GM20431 (cell line): ENCODE data around the gene ARHGEF19.
"Not testable (repeated sequence)": the region's sequence is repeated elsewhere in the genome, so short reads cannot be mapped to it uniquely, and the experiment has no call there.

Source experiments
- in situ Hi-C: fragments of 300-500 bp; cut with MseI, MboI; formaldehyde crosslinking; loops from one replicate; pipeline ENCODE4 v1.15.0; 2020; ENCODE audit warnings: low sequenced_read_pairs; ENCODE audit not compliant: unreplicated experiment

The ARHGEF19 gene

DNA sequence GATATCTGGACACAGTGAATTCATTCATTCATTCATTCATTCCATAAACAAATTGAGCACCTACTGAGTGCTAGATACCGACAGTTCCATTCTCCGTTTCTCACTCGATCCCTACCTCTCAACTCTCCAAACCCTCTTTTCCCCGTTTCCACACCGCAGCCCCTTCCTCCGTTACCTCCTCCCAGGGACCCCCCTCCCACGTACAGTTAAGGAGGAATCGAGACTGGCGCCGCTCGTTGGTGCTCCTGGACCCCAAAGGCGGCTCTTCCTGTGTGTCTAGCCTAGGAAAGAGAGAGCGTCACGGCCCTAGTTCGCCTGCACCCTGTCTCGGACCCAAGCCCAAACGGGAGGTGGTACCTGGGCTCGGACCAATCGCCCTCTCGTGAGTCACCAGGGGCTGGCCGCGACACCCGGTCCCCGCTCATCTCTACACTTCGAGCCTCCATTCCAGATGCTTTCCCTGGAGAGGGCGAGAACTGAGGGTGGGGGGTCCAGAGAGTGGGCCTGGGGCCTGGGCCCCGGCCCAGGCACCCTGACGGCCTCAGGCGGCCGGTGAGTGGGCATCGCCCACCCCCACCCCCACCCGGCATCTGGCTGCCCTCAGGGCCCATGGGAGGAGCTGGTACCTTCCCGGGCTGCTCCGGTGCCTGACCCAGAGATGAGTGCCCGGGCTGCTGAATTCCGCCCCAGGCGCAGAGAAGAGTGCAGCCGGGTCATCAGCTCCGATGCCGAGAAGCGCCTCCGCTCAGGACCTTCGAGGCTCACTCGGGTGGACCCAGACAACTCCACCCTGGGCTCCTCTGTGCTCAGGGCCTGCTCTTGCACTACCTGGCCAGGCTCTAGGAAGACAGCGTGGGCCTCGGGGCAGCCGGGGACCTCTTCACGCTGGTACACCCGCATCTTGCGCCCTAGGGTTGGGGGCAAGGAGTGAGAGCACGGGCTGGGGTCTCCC is 4.9 kb downstream of the ARHGEF19 start:
- in situ Hi-C loops: no loop called here

DNA sequence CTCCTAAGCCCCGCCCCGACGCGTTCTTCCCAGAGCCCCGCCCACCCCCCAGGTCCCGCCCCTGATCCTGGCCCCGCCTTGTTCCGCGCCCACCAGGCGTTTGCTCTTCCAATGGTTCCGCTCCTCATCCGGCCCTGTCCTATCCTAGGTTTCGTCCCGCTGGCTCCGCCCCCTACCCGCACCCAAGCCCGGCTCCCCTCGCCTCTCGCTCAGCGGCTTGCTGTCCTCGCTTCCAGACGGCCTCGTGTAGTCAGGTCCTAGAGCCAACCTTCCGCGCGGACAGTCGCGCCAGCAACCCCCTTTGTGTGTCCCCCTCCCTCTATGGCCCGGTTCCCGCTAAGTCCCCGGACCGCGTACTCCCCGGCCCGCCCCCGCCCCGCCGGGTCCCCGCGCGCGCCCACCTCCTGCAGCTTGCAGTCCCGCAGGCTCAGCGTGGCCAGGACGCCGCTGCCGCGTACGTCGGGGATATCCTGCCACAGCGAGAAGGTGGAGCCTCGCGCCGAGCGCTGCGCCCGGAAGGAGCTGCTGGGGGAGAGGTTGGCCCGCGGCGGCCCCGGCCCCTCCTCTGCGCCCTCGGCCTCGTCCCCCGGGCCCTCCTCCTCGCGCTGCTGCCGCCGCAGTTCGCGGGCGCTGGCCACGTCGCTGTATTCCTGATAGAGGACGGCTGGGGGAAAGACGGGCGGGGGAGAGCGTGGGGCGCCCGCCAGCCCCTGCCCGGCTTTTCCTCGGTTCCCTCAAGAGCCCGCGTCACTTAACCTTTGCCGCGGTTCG is 5.7 kb downstream of the ARHGEF19 start:
- in situ Hi-C loops: no loop called here

DNA sequence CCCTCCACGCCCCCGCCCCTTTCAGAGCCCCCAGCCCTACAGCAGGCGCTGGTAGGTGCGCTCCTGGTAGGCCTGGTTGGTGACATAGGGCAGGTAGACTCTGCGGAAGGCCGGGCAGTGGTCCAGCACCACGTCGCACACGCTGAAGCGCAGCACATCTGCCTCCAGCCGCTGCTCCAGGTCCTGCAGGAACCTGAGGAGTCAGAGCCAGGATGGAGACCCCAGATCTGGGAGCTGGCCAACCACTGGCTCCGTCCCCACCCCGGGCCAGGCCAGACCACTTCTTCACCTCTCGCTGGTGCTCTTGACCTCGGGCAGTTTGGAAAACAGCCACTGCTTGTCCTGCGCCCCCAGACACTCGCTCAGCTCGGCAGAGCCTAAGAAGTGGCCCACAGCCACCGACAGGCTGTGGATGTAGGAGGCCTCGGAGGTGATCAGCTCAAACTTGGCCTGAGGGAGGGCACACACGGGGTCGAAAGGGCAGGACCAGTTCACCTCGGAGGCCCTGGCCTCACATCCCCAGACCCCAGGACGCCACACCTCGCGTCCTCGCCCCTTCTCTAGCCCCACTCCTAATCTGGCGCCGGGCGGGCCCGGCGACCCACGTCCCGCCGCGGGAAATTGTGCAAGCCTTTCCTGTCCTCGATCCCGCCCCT is 6.4 kb downstream of the ARHGEF19 start:
- in situ Hi-C loops: no loop called here

DNA sequence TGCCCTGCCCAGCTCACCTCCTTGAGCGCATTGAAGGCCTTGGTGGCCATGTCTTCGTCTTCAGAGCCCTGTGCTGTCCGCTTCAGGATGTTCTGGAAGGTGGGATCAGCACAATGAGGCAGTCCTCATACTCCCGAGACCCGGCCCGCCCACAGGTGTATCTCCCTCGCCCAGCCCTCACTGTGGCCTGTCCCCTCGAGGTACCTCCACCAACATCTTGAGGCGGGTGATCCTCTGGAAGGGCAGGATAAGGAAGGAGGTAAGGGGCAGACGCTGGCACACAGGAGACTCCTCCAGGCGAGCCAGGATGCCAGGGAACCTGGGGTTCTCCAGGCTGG is 7.1 kb downstream of the ARHGEF19 start:
- in situ Hi-C loops: no loop called here

DNA sequence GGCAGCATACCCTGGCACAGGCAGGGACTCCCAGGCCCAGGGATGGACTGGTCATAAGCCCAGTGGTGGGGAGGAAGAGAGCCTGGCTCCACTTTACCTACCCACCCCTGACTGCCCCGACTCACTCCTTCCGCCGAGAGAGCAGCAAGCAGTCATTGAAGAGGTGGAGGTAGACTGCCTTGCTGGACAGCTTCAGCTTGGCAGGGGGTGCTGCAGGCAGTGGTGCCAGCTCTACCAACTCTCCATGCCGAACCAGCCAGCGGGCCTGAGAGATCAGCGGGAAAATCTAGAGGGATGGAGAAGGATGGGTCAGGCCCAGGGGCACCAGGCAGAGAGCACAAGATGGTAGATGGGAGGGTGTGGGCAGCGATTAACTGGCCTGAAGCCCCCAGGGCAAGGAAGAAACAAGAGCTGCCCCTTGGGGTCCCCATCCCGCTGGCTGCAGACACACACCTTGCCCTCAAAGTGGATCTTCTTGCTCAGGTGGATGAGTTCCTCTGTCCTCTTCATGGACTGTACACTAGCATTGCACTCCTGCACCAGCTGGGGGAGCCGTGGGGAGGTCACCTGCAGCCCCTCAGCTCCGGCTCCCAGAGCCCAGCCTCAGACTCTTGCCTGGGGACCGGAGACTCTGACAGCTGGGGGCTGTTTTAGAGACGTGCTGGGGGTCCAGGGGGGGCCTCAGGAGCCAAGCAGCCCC is 7.7 kb downstream of the ARHGEF19 start:
- in situ Hi-C loops: no loop called here

DNA sequence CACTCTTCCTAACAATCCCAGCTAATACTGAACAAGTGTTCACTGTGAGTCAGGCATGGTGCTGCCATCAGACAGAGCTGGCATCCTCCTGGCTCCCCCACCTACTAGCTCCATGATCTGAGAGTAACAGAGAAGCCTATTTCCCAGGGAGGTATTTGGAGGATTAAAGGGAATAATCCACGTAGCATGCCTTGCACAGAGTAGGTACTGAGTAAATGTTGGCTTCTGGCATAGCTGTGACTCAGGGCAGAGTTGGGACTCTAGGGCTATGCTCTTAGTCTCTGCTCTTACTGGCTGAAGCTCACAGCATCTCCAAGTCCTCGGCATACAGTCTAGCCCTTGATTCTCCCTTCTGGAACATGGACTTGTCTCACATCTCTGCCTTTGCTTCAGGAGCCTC is 8.2 kb downstream of the ARHGEF19 start:
- in situ Hi-C loops: no loop called here

DNA sequence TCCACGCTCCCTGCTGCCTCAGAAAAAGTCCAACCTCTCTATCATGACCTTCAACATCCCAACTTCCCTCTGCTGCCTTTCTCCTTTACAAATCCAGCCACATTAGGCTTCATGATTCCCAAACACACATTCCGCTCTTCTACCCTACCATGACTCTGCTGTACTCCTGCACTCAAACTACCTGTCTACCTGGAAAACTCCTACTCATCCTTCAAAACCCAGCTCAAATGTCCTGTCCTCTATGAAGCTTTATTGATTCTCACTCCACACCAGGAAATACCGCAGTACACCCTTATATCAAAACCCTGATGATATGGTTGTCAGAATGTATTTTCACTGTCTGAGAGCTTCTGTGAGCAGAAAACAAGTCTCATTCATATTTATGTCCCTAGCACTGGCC is 8.9 kb downstream of the ARHGEF19 start:
- in situ Hi-C loops: no loop called here

DNA sequence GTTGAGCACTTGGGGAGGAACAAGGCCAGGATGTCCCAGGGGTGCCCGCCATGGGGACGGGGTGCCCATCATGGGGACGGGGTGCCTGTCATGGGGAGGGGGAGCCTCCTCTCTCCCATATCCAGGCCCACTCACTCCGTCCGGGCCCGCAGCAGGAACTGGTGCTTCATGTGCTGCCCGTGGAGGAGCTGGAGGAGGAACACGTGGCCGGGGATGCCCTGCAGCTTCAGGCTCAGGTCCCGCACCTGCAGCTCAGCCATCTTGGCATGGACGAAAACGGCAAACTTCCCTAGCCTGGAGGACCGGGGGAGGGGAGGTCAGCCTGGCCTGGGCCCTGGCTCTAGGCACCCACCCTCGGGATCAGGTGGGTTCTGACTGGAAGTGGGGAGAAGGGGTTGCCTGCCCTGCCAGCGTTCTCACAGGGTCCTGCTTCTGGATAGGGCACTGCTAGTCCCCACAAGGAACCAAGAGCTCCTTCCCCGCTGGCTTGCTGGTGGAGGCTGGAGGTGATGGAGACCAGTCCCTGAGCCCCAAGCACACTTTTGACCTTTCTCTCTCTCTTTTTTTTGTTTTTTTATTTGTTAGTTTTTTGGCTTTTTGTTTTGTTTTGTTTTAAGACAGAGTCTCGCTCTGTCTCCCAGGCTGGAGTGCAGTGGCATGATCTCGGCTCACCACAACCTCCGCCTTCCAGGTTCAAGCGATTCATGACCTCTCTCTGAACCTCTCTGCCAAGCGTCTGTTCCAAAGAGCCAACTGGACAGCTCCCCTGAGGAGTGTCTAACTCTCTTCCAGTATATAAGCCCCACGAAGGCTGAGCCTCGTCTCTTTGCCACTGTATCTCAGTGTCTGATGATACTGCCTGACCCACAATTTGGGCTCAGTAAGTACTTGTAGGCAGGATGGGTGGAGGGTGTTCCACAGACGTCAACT is 9.9 kb downstream of the ARHGEF19 start:
- in situ Hi-C loops: no loop called here

DNA sequence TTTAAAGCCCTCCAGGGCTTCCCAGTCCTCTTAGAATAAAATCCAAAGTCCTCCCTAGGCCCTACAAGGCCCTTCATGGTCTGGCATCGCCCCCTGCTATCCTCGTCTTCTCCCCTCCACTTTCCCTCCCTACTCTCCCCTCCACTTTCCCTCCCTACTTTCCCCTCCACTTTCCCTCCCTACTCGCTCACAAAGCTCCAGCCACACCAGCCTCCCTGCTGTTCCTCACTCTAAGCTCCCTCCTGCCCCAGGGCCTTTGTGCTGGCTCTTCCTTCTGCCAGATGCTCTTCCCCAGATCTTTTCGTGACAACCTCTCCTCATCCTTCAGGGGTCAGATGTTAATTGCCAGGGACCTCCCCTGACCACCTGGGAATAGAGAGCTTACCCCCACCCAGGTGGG is 12.8 kb downstream of the ARHGEF19 start:
- in situ Hi-C loops: no loop called here

DNA sequence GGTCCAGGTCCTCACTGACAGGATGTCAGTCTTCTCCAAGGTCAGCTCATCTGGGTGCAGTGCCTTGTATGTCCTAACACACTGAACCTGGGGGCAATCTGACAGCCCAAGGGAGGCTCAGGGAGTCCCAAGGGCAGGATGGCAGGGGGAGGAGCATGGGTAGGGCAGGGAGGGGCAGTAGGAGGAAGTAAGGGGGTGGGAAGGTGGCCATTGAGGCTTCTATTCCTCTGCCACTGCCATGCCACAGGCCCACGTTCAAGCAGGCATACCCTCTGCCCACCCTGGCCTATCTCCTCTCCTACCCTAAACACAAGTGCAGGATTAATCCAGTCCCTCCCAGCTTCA is 13.3 kb downstream of the ARHGEF19 start:
- in situ Hi-C loops: no loop called here

DNA sequence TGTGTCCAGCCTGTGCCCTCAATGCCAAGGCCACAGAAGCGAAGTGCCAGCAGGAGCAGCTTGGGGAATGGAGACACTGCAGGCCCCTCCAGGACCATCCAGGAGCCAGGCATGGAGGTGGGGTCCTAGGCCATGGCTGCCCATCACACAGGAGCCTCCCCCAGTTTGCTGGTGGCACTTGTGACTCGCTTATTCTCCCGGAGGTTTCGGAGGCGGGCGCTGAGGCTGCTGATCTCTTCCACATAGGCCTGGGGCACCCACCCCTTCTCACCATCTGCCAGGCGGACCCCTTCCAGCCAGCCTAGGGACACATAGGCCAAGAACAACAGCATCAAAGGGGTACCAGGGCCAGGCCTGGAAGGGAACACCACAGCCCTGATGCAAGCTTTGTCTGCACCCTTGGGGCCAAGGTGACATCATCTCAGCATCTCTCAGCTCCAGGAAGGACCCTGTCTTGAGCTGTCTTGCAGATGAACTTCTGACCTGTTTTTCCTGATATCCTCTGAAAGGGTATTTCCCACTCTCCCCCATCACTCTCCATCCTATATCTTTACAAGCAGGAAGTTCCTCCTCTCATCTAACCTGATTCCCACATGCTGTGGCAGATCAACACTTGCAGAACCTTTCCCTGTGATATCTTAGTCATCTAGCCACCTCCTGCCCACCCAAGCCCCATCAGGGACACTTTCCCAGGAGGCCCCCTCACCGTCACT is 13.9 kb downstream of the ARHGEF19 start:
- in situ Hi-C loops: no loop called here

DNA sequence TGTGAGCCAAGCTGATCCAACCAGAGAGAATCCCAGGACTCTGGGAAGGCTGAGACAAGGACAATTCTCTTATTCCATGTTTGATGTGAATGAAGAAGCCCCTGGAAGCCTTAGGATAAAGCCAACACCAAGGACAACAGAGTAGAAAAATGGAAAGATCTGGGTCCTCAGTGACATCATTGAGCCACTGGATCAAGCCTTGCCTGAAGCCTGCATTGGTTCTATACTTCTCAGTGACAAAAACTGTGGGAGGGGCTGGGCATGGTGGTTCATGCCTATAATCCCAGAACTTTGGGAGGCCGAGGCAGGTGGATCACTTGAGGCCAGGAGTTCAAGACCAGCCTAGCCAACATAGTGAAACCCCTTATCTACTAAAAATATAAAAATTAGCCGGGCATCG is 15.6 kb downstream of the ARHGEF19 start:
- in situ Hi-C loops: no loop called here

DNA sequence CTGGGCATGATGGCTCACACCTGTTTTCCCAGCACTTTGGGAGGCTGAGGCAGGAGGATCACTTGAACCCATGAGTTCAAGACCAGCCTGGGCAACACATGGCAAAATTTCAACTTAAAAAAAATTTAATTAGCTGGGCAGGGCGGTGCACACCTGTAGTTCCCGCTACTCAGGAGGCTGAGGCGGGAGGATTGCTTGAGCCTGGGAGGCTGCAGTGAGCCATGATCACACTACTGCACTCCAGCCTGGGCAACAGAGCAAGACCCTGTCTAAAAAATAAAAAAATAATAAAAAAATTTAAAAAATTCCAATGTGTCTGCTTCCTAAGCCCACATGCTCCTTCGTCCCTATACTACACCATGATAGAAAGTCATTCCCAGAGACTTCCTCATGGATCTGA is 16.3 kb downstream of the ARHGEF19 start:
- in situ Hi-C loops: not testable (repeated sequence)

DNA sequence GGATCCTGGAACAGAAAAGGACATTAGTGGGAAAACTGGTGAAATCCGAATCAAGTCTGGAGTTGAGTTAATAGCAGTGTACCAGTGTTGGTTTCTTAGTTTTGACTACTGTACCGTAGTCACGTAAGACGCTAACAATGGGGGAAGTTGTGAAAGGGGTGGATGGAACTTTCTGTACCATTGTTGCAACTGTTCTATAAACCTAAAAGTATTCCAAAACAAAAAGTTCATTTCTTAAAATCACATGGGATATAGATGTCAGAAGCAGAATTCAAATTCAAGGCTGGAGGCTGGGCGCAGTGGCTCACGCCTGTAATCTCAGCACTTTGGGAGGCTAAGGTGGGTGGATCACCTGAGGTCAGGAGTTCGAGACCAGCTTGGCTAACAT is 16.9 kb downstream of the ARHGEF19 start:
- in situ Hi-C loops: no loop called here

DNA sequence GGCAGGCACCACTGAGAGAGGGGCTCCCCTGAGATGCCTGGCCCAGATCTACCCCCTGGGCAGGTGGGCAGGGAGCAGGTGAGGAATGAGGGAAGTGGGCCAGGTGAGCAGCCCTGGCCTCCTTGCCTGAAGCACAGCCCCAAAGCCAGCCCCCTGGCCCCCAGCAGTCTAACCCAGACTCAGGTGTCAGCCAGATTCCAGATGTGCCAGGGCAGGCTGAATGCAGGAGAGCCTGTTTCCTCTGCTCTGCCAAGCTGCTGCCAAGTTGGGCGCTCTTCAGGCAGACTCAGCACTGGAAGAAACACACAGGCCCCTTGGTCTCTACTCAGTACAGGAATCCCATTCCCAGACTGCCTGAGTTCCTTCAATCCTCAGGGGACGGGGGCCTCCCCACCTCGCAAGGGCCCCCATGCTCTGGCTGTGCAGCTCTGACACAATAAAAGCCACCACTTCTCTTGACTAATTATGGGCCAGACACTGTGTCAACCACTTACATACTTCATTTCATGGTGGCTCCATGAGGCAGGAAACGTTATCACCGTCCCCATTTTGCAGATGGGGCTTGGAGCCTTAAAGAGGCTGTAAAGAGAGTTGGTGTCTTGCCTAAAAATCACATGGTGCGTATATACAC is 20.4 kb downstream of the ARHGEF19 start:
- in situ Hi-C loops: no loop called here

DNA sequence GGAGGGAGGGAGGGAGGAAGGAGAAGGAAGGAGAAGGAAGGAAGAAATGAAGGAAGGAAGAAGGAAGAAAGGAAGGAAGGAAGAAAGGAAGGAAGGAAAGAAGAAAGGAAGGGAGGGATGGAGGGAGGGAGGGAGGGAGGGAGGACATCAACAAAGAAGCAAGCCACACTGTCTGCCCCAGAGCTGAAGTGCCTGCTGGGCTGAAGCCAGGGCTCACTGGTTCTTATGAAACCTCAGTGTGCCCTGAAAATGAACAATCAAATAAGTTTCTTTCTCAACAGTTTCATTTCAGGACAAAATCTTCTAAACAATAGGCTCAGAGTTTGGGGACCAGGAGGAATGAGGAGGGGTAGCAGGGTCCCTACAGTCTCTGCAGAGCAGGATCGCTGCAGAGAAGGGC is 21.1 kb downstream of the ARHGEF19 start:
- in situ Hi-C loops: no loop called here

DNA sequence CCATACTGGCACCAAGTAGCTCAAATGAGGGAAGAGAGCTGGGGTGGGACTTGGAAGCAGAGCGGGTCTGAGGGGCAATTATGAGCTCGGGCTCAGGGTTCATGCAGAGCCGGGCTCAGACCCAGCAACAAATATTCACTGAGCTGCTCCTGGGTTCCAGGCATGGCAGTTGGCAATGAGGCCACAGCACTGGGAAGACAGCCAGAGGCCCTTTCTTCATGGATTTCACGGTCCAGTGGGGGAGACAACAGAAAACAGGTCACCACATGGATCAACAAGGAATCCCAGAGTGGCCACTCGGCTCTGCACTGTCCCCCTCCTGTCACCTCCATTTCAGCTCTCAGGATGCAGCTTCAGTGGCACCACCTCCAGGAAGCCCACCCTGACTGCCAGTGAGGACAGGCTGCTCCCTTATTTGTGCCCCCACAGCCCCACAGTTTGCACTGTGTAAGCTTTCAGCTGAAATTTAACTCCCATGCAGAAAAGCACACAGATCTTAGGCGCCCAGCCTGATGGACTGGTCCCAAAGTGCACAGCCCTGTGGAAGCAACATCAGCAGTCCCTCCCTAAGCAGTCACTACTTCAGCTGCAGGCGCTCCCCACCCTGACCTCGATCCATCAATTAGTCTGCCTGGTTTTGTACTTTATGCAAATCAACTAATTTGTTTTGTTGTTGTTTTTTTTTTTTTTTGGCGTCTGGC is 22.4 kb downstream of the ARHGEF19 start:
- in situ Hi-C loops: loop anchor here (5.0 kb wide), 1 partner anchor 108 kb away; no protein-coding TSS in a partner anchor

DNA sequence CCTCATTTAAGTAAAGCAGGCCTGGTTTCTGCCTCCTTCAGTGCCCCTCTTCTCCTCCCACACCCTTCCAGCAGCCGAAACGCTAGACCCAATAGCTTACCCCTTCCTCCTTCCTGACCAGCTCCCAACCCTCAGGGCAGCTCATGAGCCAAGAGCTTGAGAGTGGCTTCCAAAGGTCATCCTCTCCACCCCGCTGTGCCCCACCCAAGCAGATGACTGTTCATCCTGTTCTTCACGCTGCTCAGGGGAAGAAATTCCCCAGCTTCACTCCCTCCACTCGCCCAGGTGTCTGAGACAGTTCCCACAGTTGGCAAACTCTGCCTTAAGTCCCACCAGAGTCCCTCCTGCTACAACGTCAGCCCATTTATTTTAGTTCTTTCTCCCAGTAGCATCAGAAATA is 23.4 kb downstream of the ARHGEF19 start:
- in situ Hi-C loops: loop anchor here (5.0 kb wide), 1 partner anchor 107 kb away; no protein-coding TSS in a partner anchor
